HepG2 (cell line): Measurements from ENCODE around the gene ODAPH. TPM values are rescaled to one million over a fixed set of nuclear protein-coding genes. Genes with fewer than 3 reads are reported as not detected.

Source experiments
- ATM ChIP-seq: fragments of 450-650 bp; IDR thresholded peaks from 2 replicates; pipeline ENCODE4 v1.7.1; 2017; ENCODE audit warnings: mild to moderate bottlenecking, borderline replicate concordance
- MIER2 ChIP-seq: IDR thresholded peaks from 2 replicates; pipeline ENCODE4 v1.6.1; 2016; ENCODE audit warnings: missing biosample characterization, missing genetic modification reagents
- NKX3-1 ChIP-seq: sonication (generic); formaldehyde crosslinking; IDR thresholded peaks from 2 replicates; pipeline ENCODE4 v1.5.0; 2020; ENCODE audit warnings: missing genetic modification reagents
- SATB2 ChIP-seq: sonication (generic); formaldehyde crosslinking; IDR thresholded peaks from 2 replicates; pipeline ENCODE4 v1.5.0; 2020; ENCODE audit warnings: missing genetic modification reagents
- SOX6 ChIP-seq, 2 experiments: fragments of 450-650 bp in 1 of 2; sonication (generic) in 1 of 2; formaldehyde crosslinking in 1 of 2; IDR thresholded peaks; 2 replicates each; pipeline versions ENCODE4 v1.4.0 to v1.6.1; 2017 to 2020; ENCODE audit warnings: antibody characterized with exemption in 1 of 2, mild to moderate bottlenecking in 1 of 2, missing genetic modification reagents in 1 of 2
- SUZ12 ChIP-seq: fragments of 150-350 bp; IDR thresholded peaks from 2 replicates; pipeline ENCODE4 v1.6.1; 2014; ENCODE audit warnings: low read depth, low read length
- ZMAT3 ChIP-seq: sonication (generic); formaldehyde crosslinking; conservative IDR thresholded peaks from 2 replicates; pipeline ENCODE4 v1.7.0; 2021; ENCODE audit warnings: missing genetic modification reagents
- ZNF264 ChIP-seq: sonication (generic); formaldehyde crosslinking; IDR thresholded peaks from 2 replicates; pipeline ENCODE4 v1.4.0; 2020; ENCODE audit warnings: missing genetic modification reagents
- ZNF501 ChIP-seq: sonication (generic); formaldehyde crosslinking; IDR thresholded peaks from 2 replicates; pipeline ENCODE4 v1.5.1; 2020; ENCODE audit warnings: mild to moderate bottlenecking, moderate library complexity, missing genetic modification reagents
- ZNF552 ChIP-seq: sonication (generic); formaldehyde crosslinking; IDR thresholded peaks from 2 replicates; pipeline ENCODE4 v1.9.0; 2022; ENCODE audit warnings: missing genetic modification reagents, mild to moderate bottlenecking, borderline replicate concordance
- ZNF674 ChIP-seq: sonication (generic); formaldehyde crosslinking; IDR thresholded peaks from 2 replicates; pipeline ENCODE4 v1.5.0; 2020; ENCODE audit warnings: low read depth, mild to moderate bottlenecking, missing genetic modification reagents
- ZXDC ChIP-seq: sonication (generic); formaldehyde crosslinking; IDR thresholded peaks from 2 replicates; pipeline ENCODE4 v1.5.0; 2020; ENCODE audit warnings: mild to moderate bottlenecking, missing genetic modification reagents
- polyA plus RNA-seq, 8 experiments: library from polyadenylated mRNA; depleted of rRNA in 3 of 8; stranded (reverse) in 7 of 8; unstranded in 1 of 8; fragments of >200 nt; fragmentation: Illumina TruSeq in 4 of 8; extraction: Trizol in 4 of 8; gene quantifications; 2 replicates each; pipeline versions ENCODE4 v1.2.1 to v1.2.3, GENCODE V29; 2011 to 2016; ENCODE audit warnings: low read depth in 4 of 8, missing spikeins in 1 of 8, mixed read lengths in 1 of 8; ENCODE audit not compliant: insufficient read depth in 1 of 8
- total RNA-seq, 5 experiments: library from RNA; depleted of rRNA; stranded (reverse); fragments of >200 nt; fragmentation: Illumina TruSeq; extraction: Trizol; gene quantifications; 2 replicates each; pipeline ENCODE4 v1.2.3, GENCODE V29; 2016; ENCODE audit warnings: low read depth in 1 of 5
- TF ChIP-seq, protein P1 (sequence below): IDR thresholded peaks from 2 replicates; pipeline ENCODE4 v1.4.0; 2020; ENCODE audit warnings: mild to moderate bottlenecking, missing genetic modification reagents
- TF ChIP-seq, protein P2 (sequence below): sonication (generic); formaldehyde crosslinking; IDR thresholded peaks from 2 replicates; pipeline ENCODE4 v1.4.0; 2020; ENCODE audit warnings: mild to moderate bottlenecking, missing genetic modification reagents, borderline replicate concordance

ODAPH gene
- total and polyA plus RNA-seq, 2 of the 13 experiments (the other 11 are each of a cell fraction or from before 2014, with no cell fraction given) = 0.50 TPM; not detected in 1

DNA sequence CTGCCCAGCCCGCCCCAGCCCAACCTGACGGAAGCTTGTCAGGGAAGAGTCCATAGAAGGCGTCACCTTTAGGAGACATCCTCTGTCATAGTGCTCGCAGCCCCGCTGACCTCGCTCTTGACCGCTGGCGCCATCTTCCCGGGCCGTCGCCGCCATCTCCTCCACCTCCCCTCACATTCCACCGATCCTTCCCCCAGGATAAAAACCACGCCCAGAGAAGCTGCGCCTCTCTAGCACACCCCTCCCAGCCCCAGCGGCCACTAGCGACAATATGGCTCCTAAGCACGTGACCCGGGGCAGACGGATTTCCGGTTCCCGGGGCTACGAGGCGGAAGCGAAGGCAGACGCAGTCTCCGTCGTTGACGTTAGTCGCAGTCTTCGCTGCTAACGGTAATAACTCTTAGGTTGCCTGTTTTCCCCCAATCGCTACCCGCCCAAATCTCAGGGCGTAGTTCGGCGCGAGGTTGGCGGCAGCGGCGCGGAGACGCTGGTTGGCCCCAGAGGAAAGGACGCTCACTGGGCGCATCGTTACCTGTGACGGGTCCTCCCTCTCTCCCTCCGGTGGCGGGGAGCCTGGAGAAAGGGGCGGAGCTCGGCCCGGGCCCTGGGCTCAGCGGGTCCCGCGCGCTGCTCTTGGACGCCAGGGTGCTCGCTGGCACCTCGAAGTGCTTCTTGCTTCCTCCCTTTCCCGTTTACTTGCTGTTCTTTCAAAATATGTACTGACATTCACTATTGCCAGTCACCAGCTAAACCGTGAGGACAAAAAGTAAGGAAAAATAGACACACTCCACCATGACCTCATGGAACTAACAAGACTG lies 41.5 kb upstream of the ODAPH start, which contains the start of the genes RCHY1 and THAP6 (continued):
- TF ChIP-seq, protein P1, sequence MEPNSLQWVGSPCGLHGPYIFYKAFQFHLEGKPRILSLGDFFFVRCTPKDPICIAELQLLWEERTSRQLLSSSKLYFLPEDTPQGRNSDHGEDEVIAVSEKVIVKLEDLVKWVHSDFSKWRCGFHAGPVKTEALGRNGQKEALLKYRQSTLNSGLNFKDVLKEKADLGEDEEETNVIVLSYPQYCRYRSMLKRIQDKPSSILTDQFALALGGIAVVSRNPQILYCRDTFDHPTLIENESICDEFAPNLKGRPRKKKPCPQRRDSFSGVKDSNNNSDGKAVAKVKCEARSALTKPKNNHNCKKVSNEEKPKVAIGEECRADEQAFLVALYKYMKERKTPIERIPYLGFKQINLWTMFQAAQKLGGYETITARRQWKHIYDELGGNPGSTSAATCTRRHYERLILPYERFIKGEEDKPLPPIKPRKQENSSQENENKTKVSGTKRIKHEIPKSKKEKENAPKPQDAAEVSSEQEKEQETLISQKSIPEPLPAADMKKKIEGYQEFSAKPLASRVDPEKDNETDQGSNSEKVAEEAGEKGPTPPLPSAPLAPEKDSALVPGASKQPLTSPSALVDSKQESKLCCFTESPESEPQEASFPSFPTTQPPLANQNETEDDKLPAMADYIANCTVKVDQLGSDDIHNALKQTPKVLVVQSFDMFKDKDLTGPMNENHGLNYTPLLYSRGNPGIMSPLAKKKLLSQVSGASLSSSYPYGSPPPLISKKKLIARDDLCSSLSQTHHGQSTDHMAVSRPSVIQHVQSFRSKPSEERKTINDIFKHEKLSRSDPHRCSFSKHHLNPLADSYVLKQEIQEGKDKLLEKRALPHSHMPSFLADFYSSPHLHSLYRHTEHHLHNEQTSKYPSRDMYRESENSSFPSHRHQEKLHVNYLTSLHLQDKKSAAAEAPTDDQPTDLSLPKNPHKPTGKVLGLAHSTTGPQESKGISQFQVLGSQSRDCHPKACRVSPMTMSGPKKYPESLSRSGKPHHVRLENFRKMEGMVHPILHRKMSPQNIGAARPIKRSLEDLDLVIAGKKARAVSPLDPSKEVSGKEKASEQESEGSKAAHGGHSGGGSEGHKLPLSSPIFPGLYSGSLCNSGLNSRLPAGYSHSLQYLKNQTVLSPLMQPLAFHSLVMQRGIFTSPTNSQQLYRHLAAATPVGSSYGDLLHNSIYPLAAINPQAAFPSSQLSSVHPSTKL (CRISPR knock-in tag) = no peak
- TF ChIP-seq MIER2 (CRISPR knock-in tag) (no peak; the same call in 1 of the 2 replicates), ZNF264 (CRISPR knock-in tag) (no peak), SOX6 (IDR thresholded peaks at IDR 0.05) (no peak), SOX6 (CRISPR knock-in tag; IDR thresholded peaks at IDR 0.05) (peak; percentile 78), SUZ12 (no peak), ZMAT3 (CRISPR knock-in tag) (no peak; the same call in 1 of the 2 replicates), ATM (no peak), ZNF674 (CRISPR knock-in tag) (0 out of 2 replicates have a peak, but pooled peaks have one; percentile 73), ZXDC (CRISPR knock-in tag) (no peak), NKX3-1 (CRISPR knock-in tag) (no peak), ZNF552 (CRISPR knock-in tag) (no peak; the same call in 1 of the 2 replicates), SATB2 (CRISPR knock-in tag) (no peak), ZNF501 (CRISPR knock-in tag) (peak; percentile 89)
- TF ChIP-seq, protein P2, sequence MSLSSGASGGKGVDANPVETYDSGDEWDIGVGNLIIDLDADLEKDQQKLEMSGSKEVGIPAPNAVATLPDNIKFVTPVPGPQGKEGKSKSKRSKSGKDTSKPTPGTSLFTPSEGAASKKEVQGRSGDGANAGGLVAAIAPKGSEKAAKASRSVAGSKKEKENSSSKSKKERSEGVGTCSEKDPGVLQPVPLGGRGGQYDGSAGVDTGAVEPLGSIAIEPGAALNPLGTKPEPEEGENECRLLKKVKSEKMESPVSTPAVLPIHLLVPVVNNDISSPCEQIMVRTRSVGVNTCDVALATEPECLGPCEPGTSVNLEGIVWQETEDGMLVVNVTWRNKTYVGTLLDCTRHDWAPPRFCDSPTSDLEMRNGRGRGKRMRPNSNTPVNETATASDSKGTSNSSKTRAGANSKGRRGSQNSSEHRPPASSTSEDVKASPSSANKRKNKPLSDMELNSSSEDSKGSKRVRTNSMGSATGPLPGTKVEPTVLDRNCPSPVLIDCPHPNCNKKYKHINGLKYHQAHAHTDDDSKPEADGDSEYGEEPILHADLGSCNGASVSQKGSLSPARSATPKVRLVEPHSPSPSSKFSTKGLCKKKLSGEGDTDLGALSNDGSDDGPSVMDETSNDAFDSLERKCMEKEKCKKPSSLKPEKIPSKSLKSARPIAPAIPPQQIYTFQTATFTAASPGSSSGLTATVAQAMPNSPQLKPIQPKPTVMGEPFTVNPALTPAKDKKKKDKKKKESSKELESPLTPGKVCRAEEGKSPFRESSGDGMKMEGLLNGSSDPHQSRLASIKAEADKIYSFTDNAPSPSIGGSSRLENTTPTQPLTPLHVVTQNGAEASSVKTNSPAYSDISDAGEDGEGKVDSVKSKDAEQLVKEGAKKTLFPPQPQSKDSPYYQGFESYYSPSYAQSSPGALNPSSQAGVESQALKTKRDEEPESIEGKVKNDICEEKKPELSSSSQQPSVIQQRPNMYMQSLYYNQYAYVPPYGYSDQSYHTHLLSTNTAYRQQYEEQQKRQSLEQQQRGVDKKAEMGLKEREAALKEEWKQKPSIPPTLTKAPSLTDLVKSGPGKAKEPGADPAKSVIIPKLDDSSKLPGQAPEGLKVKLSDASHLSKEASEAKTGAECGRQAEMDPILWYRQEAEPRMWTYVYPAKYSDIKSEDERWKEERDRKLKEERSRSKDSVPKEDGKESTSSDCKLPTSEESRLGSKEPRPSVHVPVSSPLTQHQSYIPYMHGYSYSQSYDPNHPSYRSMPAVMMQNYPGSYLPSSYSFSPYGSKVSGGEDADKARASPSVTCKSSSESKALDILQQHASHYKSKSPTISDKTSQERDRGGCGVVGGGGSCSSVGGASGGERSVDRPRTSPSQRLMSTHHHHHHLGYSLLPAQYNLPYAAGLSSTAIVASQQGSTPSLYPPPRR (CRISPR knock-in tag) = no peak; the same call in 1 of the 2 replicates
